GM12872 (cell line): ENCODE results near the gene SCAF4.

Experiments used
- CTCF ChIP-seq: IDR thresholded peaks from 3 replicates; pipeline ENCODE4 v1.5.1; 2011; ENCODE audit warnings: low read depth, mild to moderate bottlenecking, low read length, moderate library complexity; ENCODE audit not compliant: insufficient read depth

Gene SCAF4

DNA sequence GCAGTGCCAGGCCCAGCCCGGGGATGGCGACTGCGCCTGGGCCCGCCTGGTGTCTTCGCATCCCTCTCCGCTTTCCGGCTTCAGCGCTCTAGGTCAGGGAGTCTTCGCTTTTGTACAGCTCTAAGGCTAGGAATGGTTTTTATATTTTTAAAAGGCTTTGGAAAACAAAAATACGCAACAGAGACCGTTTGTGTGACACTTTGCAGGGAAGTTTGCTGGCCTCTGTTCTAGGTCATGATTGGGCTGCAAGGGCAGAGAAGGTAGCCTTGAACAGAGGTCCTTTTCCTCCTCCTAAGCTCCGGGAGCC, 71.7 kb downstream of the SCAF4 start:
- TF ChIP-seq CTCF, result no peak

DNA sequence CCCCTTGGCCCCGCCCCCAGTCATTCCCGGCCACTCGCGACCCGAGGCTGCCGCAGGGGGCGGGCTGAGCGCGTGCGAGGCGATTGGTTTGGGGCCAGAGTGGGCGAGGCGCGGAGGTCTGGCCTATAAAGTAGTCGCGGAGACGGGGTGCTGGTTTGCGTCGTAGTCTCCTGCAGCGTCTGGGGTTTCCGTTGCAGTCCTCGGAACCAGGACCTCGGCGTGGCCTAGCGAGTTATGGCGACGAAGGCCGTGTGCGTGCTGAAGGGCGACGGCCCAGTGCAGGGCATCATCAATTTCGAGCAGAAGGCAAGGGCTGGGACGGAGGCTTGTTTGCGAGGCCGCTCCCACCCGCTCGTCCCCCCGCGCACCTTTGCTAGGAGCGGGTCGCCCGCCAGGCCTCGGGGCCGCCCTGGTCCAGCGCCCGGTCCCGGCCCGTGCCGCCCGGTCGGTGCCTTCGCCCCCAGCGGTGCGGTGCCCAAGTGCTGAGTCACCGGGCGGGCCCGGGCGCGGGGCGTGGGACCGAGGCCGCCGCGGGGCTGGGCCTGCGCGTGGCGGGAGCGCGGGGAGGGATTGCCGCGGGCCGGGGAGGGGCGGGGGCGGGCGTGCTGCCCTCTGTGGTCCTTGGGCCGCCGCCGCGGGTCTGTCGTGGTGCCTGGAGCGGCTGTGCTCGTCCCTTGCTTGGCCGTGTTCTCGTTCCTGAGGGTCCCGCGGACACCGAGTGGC, 72.2 kb downstream of the SCAF4 start, which contains the start of gene SOD1:
TSS of gene SOD1 (plus strand) at position 158 of the 723 bp plus-strand sequence. CDS start at position 235, 77 bp downstream.
- TF ChIP-seq CTCF, result no peak

- no peak for TF ChIP-seq CTCF
These were observed 72.7 kb downstream of the SCAF4 start for GRCh38 chr21:31659286-31659535.

- no peak for TF ChIP-seq CTCF
These were observed 73.9 kb downstream of the SCAF4 start for GRCh38 chr21:31658053-31658452.

GRCh38 chr21:31656199-31657095, 75.5 kb downstream of the SCAF4 start:
- TF ChIP-seq CTCF, result no peak

DNA sequence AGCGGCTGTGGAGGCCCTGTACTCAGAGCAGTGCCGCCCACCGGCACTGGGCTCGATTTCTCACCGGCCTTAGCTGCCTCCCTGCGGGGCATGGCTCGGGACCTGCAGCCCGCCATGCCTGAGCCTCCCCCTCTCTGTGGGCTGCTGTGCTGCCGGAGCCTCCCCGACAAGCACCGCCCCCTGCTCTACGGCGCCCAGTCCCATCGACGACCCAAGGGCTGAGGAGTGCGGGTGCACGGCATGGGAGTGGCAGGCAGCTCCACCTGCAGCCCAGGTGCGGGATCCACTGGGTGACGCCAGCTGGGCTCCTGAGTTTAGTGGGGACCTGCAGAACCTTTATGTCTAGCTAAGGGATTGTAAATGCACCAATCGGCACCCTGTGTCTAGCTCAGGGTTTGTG, 77.6 kb downstream of the SCAF4 start:
- TF ChIP-seq CTCF, result no peak

DNA sequence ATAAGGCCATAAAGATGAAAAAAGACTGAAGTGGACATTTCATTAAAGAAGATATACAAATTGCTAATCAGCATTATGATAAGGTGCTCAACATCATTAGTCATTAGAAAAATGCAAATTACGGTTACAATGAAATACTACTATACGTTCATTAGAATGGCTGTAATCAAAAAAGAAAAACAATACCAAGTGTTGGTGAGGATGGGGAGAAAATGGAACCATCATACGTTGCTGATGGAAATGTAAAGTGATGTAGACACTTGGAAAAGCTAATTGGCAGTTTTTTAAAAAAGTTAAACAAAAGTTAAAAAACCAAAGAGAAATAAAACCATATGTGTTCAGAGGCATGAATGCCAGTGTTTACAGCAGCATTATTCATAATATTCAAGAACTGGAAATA, 81.0 kb downstream of the SCAF4 start:
- no peak for TF ChIP-seq CTCF
